Measurements from ENCODE around the gene NME4. TPM values are rescaled to one million over a fixed set of nuclear protein-coding genes. Genes with fewer than 3 reads are reported as not detected.

The NME4 gene
- total RNA-seq = 73.7 and 84.4 TPM in 2 replicates

DNA sequence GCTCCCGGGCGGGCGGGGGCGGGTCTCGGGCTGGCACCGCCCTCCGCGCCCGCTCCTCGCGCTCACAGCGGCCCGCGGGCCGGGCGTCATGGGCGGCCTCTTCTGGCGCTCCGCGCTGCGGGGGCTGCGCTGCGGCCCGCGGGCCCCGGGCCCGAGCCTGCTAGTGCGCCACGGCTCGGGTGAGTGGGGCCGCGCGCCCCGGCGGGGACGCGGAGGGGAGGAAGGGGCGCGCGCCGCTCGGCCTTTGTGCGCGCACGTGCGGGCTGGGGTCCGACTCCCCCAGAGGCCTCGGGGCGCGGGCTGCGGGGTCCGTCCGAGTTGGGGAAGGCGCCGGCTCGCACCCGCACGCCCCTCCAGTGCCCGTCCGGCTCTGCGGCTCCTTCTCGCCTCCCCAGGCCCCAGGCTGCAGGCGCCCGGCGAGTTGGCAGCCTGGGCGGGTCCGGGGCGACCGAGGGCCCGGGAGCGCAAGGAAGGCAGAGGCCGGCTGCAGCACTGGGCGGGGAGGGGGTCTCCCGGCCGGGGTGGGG lies at the start of gene NME4:
Gene NME4 (plus strand): TSS at position 65 of the 527 bp plus-strand sequence. CDS start 24 bp downstream, at position 89.

GRCh38 chr16:352547-353403 lies 44.2 kb upstream of the NME4 start, which contains the start of gene AXIN1:
AXIN1 (minus strand) TSS chr16:352723; CDS start chr16:347025, 5,698 bp downstream.

DNA sequence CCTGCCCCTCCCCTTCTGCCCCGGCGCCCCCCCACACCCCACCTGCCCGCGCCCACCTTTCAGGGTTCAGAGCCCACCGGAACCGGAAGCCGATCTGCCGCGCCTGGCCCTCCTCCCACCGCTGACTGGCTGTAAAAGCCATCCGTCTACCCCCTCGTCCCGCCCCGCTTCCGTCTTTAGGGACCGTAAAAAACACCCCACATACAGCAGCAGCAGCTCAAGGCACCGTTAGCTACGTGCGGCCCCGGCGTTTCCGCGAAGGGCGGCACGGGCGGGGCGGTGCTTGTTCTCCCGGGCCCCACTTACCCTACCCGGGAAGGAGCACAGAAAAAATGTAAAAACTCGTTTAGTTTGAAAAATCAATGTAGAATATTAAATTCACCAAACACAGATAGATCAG lies 26.6 kb upstream of the NME4 start, which contains the start of gene MRPL28:
Gene MRPL28 (minus strand): TSS at position 96 of the 400 bp plus-strand sequence. CDS start 320 bp downstream, outside the sequence.

DNA sequence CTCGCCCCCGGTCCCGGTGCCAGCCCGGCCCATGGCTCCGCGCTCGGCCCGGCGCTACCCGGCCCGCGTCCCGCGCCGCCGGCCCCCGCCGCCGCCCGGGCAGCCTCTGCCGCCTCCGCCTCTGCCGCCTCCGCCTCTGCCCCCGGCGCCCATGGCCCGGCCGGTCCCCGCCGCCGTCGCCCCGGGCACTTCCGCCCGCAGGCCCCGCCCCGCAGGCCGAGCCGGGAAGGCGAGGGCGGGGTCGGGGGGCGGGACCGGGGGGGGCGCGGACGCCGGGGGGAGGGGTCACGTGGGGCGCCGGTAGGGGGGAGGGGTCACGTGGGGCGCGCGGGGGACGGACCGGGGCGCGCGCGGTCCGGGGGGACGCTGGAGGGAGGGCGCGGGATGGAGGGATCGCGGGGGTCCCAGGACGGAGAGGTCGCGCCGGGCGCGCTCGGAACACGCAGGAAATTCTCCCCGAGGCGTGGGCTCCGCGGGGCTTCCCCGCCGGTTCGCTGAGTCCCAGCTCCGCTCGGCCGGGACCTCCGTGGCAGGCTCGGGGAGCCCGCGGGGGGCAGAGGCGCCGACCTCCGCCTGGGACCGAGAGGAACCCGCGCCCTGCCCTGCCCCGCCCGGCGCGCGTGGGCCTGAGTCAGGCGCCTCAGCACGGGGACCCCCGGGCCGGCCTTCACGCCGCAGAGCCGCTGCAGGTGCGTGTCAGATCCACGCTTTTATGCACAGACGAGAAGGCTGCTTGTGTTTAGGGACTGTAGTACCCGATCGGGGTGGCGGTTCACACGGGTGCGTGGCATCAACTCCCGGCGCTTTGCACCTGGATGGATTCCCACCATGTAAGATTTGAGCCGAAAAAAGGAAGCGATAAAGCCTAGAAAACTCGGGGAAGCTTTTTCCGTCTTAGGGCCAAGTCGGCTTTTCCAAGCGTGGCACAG lies 14.9 kb upstream of the NME4 start, which contains the start of gene PGAP6:
Gene PGAP6 (minus strand): TSS at position 190 of the 929 bp plus-strand sequence. CDS start 157 bp downstream, at position 33.

DNA sequence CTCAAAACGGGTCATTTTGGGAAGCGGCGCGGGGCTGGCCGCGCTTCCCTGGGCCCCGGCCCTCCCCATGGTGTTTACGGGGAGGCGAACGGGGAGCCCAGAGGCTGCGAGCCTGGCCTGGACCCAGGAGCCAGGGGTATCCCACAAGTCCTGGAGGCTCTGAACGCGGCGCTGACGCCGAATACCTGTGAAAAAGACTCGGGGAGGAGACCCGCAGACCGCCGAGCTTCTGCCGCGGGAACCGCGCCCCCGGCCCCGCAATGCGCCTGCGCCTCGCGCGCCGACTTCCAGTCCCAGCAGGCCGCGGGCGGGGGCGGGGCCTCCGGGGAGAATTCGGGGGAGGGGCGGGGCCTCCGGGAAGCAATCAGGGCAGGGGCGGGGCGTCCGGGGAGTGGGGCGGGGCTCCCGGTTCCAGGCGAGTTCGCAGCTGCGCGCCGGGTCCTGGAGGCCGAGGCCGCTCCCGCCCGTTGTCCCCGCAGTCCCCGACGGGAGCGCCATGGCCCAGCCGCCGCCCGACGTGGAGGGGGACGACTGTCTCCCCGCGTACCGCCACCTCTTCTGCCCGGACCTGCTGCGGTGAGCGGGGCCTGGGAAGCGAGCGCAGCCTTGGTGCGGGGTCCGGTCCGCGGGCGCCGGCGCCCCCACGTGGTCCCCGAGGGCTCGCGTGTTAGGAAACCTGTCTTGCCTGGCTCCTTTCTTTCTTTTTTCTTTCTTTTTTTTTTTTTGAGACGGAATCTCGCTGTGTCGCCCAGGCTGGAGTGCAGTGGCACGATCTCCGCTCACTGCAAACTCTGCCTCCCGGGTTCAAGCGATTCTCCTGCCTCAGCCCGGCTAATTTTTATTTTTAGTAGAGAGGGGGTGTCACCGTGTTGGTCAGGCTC lies 4.7 kb downstream of the NME4 start, which contains the start of gene DECR2:
Gene DECR2 (plus strand): TSS at position 418 of the 881 bp plus-strand sequence. CDS start 79 bp downstream, at position 497.

GRCh38 chr16:425082-425718 lies 28.2 kb downstream of the NME4 start, which contains the start of gene RAB11FIP3:
RAB11FIP3 (plus strand) TSS chr16:425649; CDS start chr16:426007, 358 bp downstream.

Other genes with a start within 250 kb of the NME4 start
- gene HBZ, start 244.6 kb upstream of the NME4 start, total RNA-seq = not detected in 2 replicates
- not detected in 2 replicates for gene HBM, start 231.2 kb upstream of the NME4 start, total RNA-seq
- gene HBA2, start 224.3 kb upstream of the NME4 start, total RNA-seq = not detected in 2 replicates
- not detected in 2 replicates for gene HBA1, start 220.5 kb upstream of the NME4 start, total RNA-seq
- gene HBQ1, start 216.7 kb upstream of the NME4 start, total RNA-seq = 0.38 and 1.1 TPM in 2 replicates
- gene LUC7L, start 167.8 kb upstream of the NME4 start, total RNA-seq = 37.3 and 42.9 TPM in 2 replicates
- gene FAM234A, start 162.4 kb upstream of the NME4 start, total RNA-seq = 28.8 and 53.4 TPM in 2 replicates
- gene RGS11, start 121.3 kb upstream of the NME4 start, total RNA-seq = 1.6 and 1.9 TPM in 2 replicates
- gene ARHGDIG, start 116.6 kb upstream of the NME4 start, total RNA-seq = 3.5 and 7.3 TPM in 2 replicates
- 0.09 and 0.28 TPM in 2 replicates for gene PDIA2, start 114.0 kb upstream of the NME4 start, total RNA-seq
- 17.5 and 25.8 TPM in 2 replicates for gene AXIN1, start 44.5 kb upstream of the NME4 start, total RNA-seq
- 85.7 and 112 TPM in 2 replicates for gene MRPL28, start 26.7 kb upstream of the NME4 start, total RNA-seq
- gene PGAP6, start 15.2 kb upstream of the NME4 start, total RNA-seq = 96.7 and 101 TPM in 2 replicates
- gene DECR2, start 4.7 kb downstream of the NME4 start, total RNA-seq = 8.1 and 8.8 TPM in 2 replicates
- 24.6 and 32.8 TPM in 2 replicates for gene RAB11FIP3, start 28.4 kb downstream of the NME4 start, total RNA-seq
- 26.4 and 38.9 TPM in 2 replicates for gene CAPN15, start 130.5 kb downstream of the NME4 start, total RNA-seq
- not detected in 2 replicates for gene PRR35, start 163.2 kb downstream of the NME4 start, total RNA-seq
- gene NHLRC4, start 169.8 kb downstream of the NME4 start, total RNA-seq = 1.0 and 1.3 TPM in 2 replicates
- gene PIGQ, start 172.8 kb downstream of the NME4 start, total RNA-seq = 24.4 and 28.9 TPM in 2 replicates
- gene RAB40C, start 192.9 kb downstream of the NME4 start, total RNA-seq = 9.3 and 10.2 TPM in 2 replicates
- gene WFIKKN1, start 233.8 kb downstream of the NME4 start, total RNA-seq = 0.09 and 0.19 TPM in 2 replicates
- gene METTL26, start 239.1 kb downstream of the NME4 start, total RNA-seq = 69.7 and 76.9 TPM in 2 replicates
- 16.2 and 19.2 TPM in 2 replicates for gene MCRIP2, start 244.6 kb downstream of the NME4 start, total RNA-seq

All from endothelial cell of coronary artery (primary cell).